ENCODE data around the gene TRIM77.
"Not testable (repeated sequence)": the region's sequence is repeated elsewhere in the genome, so short reads cannot be mapped to it uniquely, and the experiment has no call there.

- not testable (repeated sequence) for TF ChIP-seq POLR2A (IDR thresholded peaks at IDR 0.05; ENCODE audit: low read depth, low read length); POLR2AphosphoS5 (IDR thresholded peaks at IDR 0.05; ENCODE audit: low read depth, low read length); TAF1 (IDR thresholded peaks at IDR 0.05; ENCODE audit: borderline replicate concordance, low read depth, low read length)
These were observed 3.0 kb upstream of the TRIM77 start for GRCh38 chr11:89707080-89707479.

Data from GM12892 (cell line).